NCI-H1092 treated with DMSO at 0.1 percent for 48 hours (cell line): ENCODE measurements around the gene AGPAT2.
"Not testable (repeated sequence)": the region's sequence is repeated elsewhere in the genome, so short reads cannot be mapped to it uniquely, and the experiment has no call there.

ENCODE experiments used
- DNase-seq: peaks from one replicate; lab custom pipeline; 2025; lab: John Stamatoyannopoulos, UW

AGPAT2 gene

DNA sequence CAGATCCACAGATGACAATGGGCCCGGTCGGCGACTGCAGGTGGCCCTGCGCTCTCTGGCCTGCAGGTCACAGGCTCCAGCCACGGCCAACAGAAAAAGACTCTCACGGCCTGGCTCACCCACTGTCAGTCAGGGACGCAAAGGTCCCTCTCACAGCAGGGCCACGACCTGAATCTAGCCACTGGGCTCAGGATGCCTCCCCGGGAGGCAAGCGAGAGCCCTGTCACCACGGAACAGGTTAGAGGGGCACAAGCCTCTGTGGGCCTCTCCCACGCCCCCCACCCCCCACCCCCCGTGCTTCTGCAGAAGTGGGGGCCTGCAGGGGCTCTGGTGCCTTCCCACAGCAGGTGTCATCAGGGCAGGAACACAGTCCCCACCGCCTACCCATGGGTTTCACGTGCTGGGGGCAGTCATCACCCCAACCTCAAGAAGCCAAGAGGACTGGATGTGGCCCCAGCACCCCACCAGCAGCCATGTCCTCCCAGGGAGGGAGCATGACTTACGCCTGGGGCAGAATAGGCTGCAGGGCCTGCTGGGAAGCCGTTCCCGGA lies 41.8 kb downstream of the AGPAT2 start:
- DNase-seq: no peak

DNA sequence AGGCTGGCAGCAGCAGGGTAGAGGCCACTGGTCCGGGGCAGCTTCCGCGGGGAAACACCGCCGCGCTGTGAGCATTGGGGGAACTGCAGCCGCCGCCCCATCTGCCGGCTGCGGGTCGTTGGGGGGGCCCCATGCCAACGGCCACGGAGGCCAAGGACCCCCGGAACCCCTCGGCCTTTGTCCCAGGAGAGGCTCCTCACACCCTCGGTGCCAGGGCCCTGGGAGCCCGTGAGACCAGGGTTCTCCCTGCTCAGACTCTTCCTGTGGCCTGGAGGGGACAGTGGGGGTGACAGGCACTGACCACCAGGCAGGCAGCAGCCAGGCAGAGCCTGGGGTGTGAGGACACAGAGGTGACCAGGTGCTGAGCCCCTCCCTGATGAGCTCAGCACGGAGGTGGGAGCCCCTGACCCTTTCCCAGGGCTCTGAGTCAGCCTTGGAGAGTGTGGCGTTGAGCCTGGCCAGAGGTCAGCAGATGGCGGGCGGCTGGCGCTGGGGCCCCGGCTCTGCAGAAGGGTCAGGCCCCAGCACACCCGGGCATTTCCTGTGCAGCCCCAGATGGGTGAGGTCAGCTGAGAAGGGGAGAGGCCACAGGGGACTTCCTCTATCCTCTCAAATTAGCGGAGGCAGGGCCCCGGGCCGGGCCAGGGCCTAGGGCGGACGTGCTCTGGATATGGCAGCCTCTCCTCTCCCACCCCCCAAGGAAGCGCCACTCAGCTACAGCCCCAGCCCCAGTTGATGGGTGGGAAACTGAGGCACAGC lies 42.5 kb downstream of the AGPAT2 start:
- DNase-seq: peak; percentile 31

DNA sequence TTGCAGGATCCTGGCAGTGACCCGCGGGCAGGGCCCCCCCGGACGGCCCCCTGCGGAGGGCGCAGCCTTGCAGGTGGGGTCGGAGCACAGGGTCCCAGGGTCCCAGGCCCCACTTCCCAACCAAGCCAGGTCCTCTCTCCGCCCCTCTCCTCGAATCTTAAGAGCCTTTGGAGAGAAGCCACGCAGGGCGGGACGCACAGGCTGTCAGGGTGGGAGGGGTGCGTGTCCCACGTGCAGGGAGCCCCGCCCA lies 43.0 kb downstream of the AGPAT2 start:
- no peak for DNase-seq

DNA sequence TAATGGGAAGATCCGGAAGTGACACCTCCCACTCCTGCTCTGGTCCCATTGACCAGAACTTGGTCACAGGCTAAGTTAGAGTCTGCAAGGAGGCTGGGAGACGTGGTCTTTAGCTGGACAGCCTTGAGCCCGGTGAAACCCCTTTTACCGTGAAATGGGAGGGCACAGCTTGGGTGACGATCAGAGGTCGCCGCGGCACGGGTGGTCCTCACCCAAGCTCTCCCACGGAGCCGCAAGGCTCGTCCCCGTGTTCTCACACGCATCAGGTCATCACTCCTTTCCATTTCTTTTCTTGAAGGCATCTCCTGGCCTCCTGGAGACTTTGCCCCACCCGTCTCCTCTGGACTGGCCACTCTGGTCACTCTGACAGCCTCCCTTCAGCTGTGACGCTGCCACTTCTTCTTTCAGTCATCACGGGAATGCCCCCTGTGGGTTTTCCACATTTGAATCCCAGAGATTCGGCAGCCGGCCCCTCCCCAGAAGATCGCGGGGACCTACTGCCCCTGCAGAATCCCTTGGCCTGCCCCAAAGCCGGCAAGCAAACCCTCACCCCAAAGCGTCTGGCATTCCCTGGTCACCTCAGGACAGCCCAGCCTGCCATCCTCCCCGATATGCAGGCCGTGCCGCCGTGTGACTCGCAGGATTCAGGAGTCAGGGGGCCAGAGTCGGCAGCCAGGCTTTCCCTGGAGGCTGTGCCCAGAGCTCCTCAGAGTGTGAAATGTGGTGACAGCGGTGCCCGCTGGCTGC lies 43.5 kb downstream of the AGPAT2 start:
- no peak for DNase-seq

DNA sequence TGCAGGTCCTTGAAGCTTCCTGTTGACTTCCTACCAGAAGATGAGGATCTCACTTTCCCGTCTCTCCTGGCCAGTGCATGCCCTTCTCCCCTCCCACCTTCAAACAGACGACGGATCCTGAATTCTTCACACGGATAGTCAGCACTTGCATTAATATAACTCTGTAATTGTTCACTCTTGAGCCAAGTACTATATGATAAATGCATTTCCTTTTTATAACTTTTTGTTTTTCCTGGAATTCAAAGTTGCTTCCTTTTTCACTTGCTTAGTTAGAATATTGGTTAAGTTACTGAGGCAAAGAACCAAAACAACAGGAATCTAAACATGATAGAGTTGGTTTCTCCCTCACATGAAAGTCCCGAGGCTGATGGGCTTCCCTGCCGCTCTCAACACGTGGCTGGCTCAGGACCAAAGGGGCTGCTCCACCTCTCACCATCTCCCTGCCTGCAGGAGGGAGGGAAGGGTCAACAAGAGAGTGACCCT lies 44.8 kb downstream of the AGPAT2 start:
- no peak for DNase-seq

DNA sequence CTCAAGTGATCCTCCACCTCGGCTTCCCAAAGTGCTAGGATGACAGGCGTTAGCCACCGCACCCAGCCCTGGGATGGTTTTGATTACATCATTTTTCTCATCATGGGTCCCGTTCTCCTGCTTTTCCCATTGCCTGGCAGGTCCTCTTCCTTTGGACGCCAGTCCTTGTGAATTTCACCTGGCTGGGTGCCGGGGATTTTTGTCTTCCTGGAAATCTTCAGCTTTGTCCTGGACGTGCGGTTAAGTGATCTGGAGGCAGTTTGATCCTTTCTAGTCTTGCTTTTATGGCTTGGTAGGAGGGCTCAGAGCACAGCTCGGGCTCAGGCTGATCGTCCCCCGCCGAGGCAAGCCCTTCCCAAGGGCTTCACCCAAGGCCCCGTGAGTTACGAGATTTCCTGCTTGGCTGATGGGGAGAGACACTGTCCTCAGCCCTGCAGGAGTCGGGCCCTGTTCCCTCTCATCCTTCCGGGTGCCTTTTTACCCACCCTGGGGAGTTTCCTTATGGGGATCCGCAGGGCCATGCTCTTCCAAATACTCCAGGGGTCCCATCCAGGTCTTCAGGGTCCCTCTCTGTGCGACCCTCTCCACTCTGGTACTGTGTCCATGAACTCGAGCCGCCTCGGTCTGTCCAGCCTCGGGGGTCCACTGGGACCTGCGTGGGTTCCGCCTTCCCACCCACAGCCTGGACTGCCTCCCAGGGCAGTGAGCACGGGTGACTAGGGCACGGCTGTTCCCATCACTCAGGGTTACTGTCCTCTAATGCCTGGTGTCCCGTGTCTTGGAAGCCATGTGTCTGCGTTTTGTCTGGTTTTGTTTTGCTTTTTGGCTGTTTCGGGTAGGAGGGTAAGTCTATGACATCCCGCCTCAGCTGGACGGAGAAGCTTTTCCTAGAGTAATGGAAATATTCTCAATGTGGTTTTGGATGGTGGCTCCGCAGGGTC lies 46.8 kb downstream of the AGPAT2 start:
- no peak for DNase-seq

DNA sequence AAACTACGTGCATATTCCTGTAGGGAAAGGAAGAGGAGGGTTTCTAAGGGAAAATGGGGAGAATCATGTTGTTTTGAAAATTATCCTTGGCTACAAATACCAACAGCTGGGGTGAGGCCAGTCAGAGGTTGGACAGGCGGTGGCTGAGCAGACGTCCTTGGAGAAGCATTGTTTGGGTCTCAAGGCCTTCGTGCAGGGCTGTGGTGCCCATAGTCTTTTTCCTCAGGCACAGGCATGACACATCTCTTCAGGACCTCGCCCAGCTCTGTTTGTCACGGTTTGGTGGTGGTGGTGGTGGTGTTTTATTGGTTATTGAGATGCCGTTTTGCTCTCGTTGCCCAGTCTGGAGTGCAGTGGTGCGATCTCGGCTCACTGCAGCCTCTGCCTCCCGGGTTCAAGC lies 52.4 kb downstream of the AGPAT2 start:
- no peak for DNase-seq

DNA sequence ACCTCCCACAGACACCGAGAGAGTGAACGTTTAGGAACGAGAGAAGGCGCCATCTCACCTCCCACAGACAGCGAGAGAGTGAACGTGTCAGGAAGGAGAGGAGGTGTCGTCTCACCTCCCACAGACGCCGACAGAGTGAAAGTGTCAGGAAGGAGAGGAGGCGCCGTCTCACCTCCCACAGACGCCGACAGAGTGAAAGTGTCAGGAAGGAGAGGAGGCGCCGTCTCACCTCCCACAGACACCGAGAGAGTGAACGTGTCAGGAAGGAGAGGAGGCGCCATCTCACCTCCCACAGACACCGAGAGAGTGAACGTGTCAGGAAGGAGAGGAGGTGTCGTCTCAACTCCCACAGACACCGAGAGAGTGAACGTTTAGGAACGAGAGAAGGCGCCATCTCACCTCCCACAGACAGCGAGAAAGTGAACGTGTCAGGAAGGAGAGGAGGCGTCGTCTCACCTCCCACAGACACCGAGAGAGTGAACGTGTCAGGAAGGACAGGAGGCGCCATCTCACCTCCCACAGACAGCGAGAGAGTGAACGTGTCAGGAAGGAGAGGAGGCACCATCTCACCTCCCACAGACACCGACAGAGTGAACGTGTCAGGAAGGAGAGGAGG lies 54.7 kb downstream of the AGPAT2 start:
- DNase-seq: not testable (repeated sequence)

DNA sequence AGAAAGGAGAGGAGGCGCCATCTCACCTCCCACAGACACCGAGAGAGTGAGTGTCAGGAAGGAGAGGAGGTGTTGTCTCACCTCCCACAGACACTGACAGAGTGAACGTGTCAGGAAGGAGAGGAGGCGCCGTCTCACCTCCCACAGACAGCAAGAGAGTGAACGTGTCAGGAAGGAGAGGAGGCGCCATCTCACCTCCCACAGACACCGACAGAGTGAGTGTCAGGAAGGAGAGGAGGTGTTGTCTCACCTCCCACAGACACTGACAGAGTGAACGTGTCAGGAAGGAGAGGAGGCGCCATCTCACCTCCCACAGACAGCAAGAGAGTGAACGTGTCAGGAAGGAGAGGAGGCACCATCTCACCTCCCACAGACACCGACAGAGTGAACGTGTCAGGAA lies 55.2 kb downstream of the AGPAT2 start:
- not testable (repeated sequence) for DNase-seq

DNA sequence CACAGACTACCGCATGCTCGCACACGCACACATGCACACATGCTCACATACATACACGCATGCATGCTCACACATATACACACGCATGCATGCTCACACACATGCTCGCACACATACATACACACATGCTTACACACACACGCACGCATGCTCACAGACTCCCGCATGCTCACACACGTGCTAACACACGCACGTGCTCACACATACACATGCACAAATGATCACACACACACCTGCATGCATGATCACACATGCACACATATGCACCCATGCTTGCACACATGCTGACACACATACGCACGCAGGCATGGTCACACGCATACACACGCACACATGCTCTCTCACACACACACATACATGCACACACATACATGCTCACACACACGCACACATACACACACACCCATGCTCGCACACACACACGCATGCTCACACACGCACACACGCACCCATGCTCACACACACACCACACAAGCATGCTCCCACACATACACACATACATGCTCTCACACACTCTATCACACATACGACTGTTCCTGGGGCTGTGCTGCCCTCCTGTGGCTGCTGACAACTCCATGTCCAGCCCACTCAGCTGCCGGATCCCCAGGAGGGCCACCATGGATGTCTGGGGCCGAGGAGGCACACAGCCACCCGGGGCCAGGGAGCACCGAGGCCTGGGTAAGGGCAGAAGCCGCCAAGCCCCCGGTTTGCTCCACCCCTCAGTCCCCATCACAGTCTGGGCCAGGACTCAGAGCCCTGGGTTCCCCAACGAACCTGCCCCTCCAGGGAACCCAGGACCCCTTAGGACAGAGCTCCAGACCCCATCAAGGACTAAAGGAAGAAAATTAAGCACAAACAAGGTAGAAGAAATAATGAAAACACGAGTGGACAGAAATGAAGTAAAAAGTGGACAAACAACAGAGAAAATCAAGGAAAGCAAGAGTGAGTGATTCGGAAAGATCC lies 55.9 kb downstream of the AGPAT2 start:
- peak; percentile 69 for DNase-seq

DNA sequence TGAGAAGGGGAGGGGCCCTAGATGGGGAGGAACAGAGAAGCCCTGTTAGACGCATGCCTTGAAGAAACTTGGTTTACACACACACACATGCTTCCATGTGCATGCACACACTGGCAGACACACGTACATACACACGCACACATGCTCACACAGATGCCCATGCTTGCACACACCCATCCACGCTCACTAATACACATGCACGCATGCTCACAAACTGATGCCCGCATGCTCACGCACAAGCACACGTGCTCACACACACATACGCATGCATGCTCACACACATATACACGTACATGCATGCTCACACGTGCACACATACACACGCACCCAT lies 56.6 kb downstream of the AGPAT2 start:
- DNase-seq: no peak

DNA sequence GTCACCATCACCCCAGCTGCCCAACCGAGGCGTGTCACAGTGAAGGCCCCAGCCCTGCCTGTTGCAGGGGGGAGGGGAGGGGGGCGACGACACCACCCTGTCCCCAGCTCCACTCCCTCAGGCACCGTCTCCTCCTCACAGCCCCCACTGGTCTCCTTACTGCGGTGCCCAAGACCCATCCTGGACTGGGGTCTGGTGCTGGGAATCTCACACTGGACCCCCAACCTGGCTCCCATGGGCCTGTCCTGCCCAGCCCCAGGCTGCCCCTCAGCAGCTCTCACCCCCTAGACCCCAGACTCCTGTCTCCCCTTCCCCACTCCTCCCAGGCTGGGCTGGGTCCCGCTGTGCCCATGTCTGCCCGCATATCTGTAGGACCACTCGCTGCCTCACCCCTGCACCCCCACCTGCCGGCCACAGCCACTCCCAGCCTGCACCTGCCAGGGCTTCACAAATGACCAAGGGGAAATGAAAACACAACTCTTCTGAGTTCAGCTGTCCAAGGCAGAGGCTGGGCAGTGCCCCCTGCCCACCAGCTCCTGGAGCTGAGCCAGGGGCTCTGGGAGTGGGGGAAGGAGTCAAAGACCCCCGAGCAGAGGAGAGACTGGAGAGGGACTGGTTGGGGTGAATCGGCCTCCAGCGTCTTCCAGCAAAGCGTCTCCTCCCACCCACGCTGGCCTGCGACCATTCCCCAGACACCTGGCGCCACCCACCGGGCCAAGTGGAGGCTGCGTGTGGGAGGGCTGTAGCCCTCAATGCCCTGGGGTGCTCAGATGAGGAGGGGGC lies 57.2 kb downstream of the AGPAT2 start:
- peak; percentile 27 for DNase-seq

DNA sequence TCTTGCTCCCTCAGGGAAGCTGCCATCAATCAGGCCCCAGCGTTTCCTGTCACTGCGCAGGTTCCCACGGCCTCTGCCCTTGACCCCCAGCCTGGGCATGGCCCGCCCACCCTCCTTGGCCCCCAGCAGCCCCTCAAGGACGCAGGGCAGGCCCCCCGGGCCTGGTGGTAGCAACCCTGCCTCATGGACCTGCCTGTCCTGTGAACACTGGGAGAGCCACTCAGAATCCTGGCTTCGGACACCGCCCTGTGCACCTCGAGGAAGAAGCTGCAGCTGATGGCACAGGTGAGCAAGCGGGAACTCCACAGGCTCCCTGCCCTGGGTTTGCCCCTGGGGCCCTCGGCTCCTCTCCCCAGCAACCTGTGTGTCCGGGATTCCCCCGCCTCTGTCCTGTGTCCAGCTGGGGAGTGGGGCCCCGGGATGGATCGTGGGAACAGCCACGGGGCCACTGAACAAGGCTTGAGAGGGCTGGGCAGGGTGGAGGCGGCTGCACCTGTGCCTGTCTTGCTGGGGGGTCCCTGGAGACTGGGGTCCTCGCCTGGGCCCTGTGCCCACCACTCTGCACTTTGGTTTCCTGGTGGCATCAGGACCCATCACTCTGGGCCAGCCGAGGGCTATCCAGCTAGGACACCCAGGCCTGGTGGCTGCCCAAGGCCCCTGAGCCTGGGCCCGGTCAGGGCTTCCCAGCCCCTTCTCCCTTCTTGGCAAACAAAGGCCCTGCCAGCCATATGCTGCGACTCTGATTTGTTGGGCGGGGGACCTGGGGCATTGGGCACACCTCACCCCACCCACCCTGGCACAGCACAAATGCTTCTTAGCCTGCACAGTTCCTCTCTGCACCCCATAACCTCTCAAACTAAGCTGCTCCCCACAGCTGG lies 58.0 kb downstream of the AGPAT2 start:
- no peak for DNase-seq

DNA sequence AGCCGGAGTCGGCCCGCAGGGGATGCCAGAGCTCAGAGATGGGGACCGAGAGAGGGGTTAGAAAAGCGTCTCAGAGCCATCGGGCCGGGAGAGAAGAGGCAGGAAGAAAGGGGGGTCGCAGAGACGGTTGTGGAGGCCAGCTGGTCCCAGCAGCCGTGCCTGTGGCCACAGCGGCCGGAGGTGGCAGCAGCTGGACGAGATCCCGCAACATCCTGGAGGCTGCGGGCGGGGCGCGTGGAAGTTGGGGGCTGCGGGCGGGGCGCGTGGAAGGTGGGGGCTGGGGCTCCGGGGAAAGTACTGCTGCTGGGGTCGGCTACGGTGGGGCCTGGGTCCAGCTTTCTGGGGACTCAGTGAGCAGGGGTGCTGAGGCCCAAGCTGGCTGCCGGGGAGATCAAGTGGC lies 59.0 kb downstream of the AGPAT2 start:
- DNase-seq: no peak

DNA sequence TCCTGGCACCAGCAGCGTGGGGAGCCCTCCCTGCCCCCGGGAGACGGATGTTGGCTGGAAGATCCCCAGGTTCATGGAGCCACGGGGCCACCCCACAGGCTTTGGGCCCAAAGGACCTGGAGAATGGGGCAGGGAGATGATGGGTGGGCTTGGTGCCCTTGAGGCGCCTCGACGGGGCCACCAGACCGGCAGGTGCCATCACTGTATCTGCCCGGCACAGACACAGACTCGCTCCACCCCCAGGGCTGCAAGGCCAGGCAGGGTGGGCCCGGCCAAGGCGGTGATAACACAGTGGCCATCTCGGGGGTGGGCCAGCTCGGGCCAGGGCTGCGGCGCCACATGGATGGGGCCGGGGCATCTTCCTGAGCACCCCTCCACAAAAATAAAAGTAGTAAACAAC lies 59.6 kb downstream of the AGPAT2 start:
- no peak for DNase-seq

DNA sequence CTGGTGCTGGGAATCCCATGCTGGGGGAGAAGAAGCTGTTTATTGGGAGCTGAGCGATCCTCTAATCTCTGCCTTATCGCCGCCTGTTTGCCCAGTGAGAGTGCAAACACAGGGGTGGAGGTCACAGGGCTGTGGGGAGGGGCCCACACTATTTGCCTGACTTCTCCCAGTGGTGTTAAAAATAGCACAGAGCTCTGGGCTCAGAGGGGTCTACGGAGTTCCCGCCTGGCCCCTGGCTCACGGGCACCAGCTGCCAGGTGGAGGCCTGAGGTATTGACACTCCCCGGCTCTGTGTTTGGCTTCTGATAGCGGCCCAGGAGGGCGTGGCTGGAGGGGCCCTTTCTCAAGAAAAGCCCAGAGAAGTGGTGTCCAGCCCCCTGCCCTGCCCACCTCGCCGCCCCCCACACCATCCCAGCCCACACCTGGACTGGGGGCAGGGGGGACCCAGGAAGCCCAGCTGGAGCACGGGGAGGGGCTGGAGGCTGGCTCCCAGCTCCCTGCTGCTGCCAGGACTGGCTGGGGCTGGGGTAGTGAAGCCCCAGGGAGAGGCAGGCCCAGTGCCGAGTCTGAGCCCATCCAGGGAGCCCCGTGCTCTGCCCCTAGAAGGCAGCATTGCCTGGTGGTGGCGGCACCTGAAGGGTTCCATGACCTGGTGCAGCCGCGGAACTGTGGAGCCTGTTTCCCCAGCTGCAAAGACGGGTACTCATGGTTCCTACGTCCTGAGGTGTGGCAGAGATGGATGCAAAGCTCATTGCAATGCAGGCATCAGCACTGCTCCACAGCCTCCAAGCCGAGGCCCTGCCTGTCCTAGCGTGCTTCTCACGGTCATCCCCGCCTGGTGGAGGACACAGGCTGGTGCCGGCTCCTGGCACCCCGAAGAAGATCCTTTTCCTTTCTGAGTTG lies 60.3 kb downstream of the AGPAT2 start:
- DNase-seq: peak; percentile 41

DNA sequence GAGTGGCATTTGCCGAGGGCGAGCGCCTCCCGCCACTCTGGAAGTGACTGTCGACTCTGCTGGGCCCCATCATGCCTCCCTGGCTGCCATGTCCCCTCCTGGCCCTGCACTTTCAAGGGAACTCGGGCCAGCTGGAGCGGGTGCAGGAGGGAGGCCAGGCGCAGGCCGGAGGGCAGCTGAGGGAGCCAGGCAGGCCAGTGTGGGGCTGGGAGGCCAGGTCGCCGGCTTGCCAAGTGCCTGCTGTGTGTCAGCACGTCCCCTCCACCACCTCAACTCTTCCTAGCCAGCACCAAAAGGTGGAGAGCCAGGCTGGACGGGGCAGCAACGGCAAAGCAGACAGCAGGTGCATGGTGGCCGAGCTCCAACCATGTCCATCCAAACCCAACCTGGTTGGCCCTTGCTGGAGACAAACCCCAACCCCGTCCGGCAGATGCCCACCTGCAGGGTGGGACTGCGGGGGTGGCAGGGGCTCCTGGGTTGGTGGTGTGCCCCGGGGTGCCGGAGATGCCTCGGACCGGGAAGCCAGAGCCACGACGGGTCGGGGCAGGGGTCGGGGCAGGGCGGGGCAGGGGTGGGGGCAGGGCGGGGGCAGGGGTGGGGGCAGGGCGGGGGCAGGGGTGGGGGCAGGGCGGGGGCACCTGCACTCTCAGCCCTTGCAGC lies 61.1 kb downstream of the AGPAT2 start:
- no peak for DNase-seq
